AG04450 (cell line): ENCODE measurements around the gene CBR1. TPM values are rescaled to one million over a fixed set of nuclear protein-coding genes. Genes with fewer than 3 reads are reported as not detected.

Source experiments
- CTCF ChIA-PET: fragments of 300-600, 350-600 bp; formaldehyde crosslinking; extraction: SDS; loops from one replicate; lab custom pipeline; 2022; ENCODE audit warnings: antibody characterized with exemption, inconsistent platforms; lab: Charles Lee
- POLR2A ChIA-PET: fragments of 350-600 bp; formaldehyde crosslinking; extraction: SDS; loops from one replicate; lab custom pipeline; 2021; ENCODE audit warnings: antibody characterized with exemption, inconsistent platforms; lab: Yijun Ruan, JAX
- DNase-seq: peaks from one replicate; pipeline ENCODE4 v3.0.0-alpha.2; 2011; ENCODE audit warnings: low read depth, low spot score
- H3K27ac ChIP-seq: one replicate; pipeline ENCODE4 v1.5.1; 2012; ENCODE audit warnings: low read depth, low read length, control low read depth
- H3K27me3 ChIP-seq: one replicate; pipeline ENCODE4 v1.6.0; 2012; ENCODE audit warnings: low read length; ENCODE audit not compliant: control insufficient read depth, insufficient read depth
- H3K4me3 ChIP-seq: 2 replicates; pipeline ENCODE4 v1.5.1; 2011; ENCODE audit warnings: mild to moderate bottlenecking, low read depth, low read length, control low read depth
- H3K9me3 ChIP-seq: 2 replicates; pipeline ENCODE4 v1.5.1; 2012; ENCODE audit warnings: low read length; ENCODE audit not compliant: control insufficient read depth, insufficient read depth
- CTCF ChIP-seq: IDR thresholded peaks from 2 replicates; pipeline ENCODE4 v1.5.1; 2011; ENCODE audit warnings: low read depth, low read length, control low read depth, inconsistent platforms
- polyA plus RNA-seq: library from polyadenylated mRNA; depleted of rRNA; stranded (reverse); fragments of >200 nt; gene quantifications from 2 replicates; pipeline ENCODE4 v1.2.3, GENCODE V29; 2011; rRNA removed
- small RNA-seq: library from RNA; depleted of rRNA; stranded (forward); fragments of <200 nt; gene quantifications from one replicate; pipeline ENCODE3, GENCODE V24; 2012; ENCODE audit warnings: low read depth; ENCODE audit not compliant: insufficient read length

The CBR1 gene
- polyA plus RNA-seq, 1 experiment = 110 TPM

GRCh38 chr21:36113647-36114428 is 44.0 kb downstream of the CBR1 start:
- no peak for DNase-seq
- ChIA-PET CTCF (interaction anchor here (0.6 to 1.7 kb wide), 14 partner anchors 9 to 237 kb away, joined by 3 to 16 read pairs (median 4); partner anchors contain the start of gene CBR1), POLR2A (interaction anchor here (2.0 kb wide), 1 partner anchor 54 kb away, joined by 6 read pairs; no protein-coding TSS in a partner anchor)
- peaks cover 2% of the 10 kb centered on the region for H3K27me3 ChIP-seq
- H3K4me3 ChIP-seq = no peak overlapping the region
- peaks cover 4% of the 10 kb centered on the region; the same call in 1 of the 2 replicates for H3K9me3 ChIP-seq
- no peak for TF ChIP-seq CTCF
- H3K27ac ChIP-seq = no peak overlapping the region

GRCh38 chr21:36115138-36115730 is 45.4 kb downstream of the CBR1 start:
- Histone ChIP-seq H3K27me3 (no peaks in the 10 kb centered on the region), H3K4me3 (no peak overlapping the region), H3K9me3 (peaks cover 4% of the 10 kb centered on the region; the same call in 1 of the 2 replicates), H3K27ac (no peak overlapping the region)
- no peak for TF ChIP-seq CTCF
- no peak for DNase-seq
- ChIA-PET CTCF (interaction anchor here (0.7 to 1.3 kb wide), 2 partner anchors 12 to 307 kb away, joined by 4 read pairs; no protein-coding TSS in a partner anchor), POLR2A (interaction anchor here (0.7 kb wide), 1 partner anchor 28 kb away, joined by 6 read pairs; no protein-coding TSS in a partner anchor)

GRCh38 chr21:36117286-36117741 is 47.5 kb downstream of the CBR1 start:
- ChIA-PET CTCF (interaction anchor here (0.6 kb wide), 1 partner anchor 266 kb away, joined by 5 read pairs; no protein-coding TSS in a partner anchor), POLR2A (no interaction called here)
- Histone ChIP-seq H3K9me3 (peaks cover 4% of the 10 kb centered on the region; the same call in 1 of the 2 replicates), H3K27ac (no peak overlapping the region), H3K4me3 (no peak overlapping the region), H3K27me3 (no peaks in the 10 kb centered on the region)
- TF ChIP-seq CTCF = no peak
- DNase-seq = no peak

GRCh38 chr21:36120304-36120888 is 50.6 kb downstream of the CBR1 start:
- peak overlapping the region; percentile 11 for H3K27ac ChIP-seq
- ChIA-PET CTCF (interaction anchor here (1.1 kb wide), 1 partner anchor 181 kb away, joined by 3 read pairs; no protein-coding TSS in a partner anchor), POLR2A (no interaction called here)
- no peak for TF ChIP-seq CTCF
- no peak overlapping the region for H3K4me3 ChIP-seq
- peaks cover 4% of the 10 kb centered on the region; the same call in 1 of the 2 replicates for H3K9me3 ChIP-seq
- no peaks in the 10 kb centered on the region for H3K27me3 ChIP-seq
- DNase-seq = no peak

Small RNA genes lying within 50 kb of the gene (small RNA-seq; reads per million reads assigned to genes)
- gene RNU6-992P = not detected

Other genes starting within 250 kb of the CBR1 start
- 11.5 and 12.2 TPM in 2 replicates for gene SETD4, start 9.5 kb upstream of the CBR1 start, polyA plus RNA-seq
- 10.2 and 10.9 TPM in 2 replicates for gene CBR3, start 65.1 kb downstream of the CBR1 start, polyA plus RNA-seq
- gene DOP1B, start 86.8 kb downstream of the CBR1 start, polyA plus RNA-seq = 7.3 and 8.9 TPM in 2 replicates